ENCODE measurements around the gene WDR48. TPM values are rescaled to one million over a fixed set of nuclear protein-coding genes. Genes with fewer than 3 reads are reported as not detected.

WDR48 gene
- total RNA-seq, 1 experiment from 2014 or later = 19.3 TPM

GRCh38 chr3:39130693-39131265 is 79.0 kb downstream of the WDR48 start:
- ChIA-PET CTCF (no interaction called here), POLR2A (ENCODE audit: low non-redundant PET) (no interaction called here)
- no peaks in the 10 kb centered on the region for H3K4me1 ChIP-seq (ENCODE audit: insufficient read depth, low read length, poor library complexity, severe bottlenecking)
- no peaks in the 10 kb centered on the region for H3K27me3 ChIP-seq (replicated peaks; ENCODE audit: insufficient read depth, low read depth, low read length, poor library complexity)
- DNase-seq (ENCODE audit: low spot score) = no peak
- no peak overlapping the region for H3K27ac ChIP-seq (ENCODE audit: low read depth, low read length, poor library complexity, severe bottlenecking)
- no peaks in the 10 kb centered on the region for H3K36me3 ChIP-seq (ENCODE audit: insufficient read depth, low read length, poor library complexity, severe bottlenecking)
- TF ChIP-seq EZH2 (IDR thresholded peaks at IDR 0.05; ENCODE audit: borderline replicate concordance, low read depth, low read length, poor library complexity, severe bottlenecking) = no peak
- TF ChIP-seq CTCF (conservative IDR thresholded peaks at IDR 0.05; ENCODE audit: low read depth, low read length) = no peak
- no peaks in the 10 kb centered on the region for H3K9me3 ChIP-seq (ENCODE audit: low read depth, low read length, poor library complexity, severe bottlenecking)
- no TSS peak for BruUV-seq (replicated peaks)
- no peak overlapping the region for H3K4me3 ChIP-seq (ENCODE audit: low read depth, low read length, poor library complexity, severe bottlenecking)
- intact Hi-C loops (cut with micrococcal nuclease; ENCODE audit: unreplicated experiment) = no loop called here

- CTCF ChIA-PET = no interaction called here
- Histone ChIP-seq H3K9me3 (ENCODE audit: low read depth, low read length, poor library complexity, severe bottlenecking) (no peaks in the 10 kb centered on the region), H3K36me3 (ENCODE audit: insufficient read depth, low read length, poor library complexity, severe bottlenecking) (no peaks in the 10 kb centered on the region), H3K27ac (ENCODE audit: low read depth, low read length, poor library complexity, severe bottlenecking) (no peak overlapping the region), H3K27me3 (replicated peaks; ENCODE audit: insufficient read depth, low read depth, low read length, poor library complexity) (no peaks in the 10 kb centered on the region), H3K4me3 (ENCODE audit: low read depth, low read length, poor library complexity, severe bottlenecking) (no peak overlapping the region), H3K4me1 (ENCODE audit: insufficient read depth, low read length, poor library complexity, severe bottlenecking) (no peaks in the 10 kb centered on the region)
- no peak for DNase-seq (ENCODE audit: low spot score)
- no TSS peak for BruUV-seq (replicated peaks)
- no peak for TF ChIP-seq EZH2 (IDR thresholded peaks at IDR 0.05; ENCODE audit: borderline replicate concordance, low read depth, low read length, poor library complexity, severe bottlenecking)
- no peak for TF ChIP-seq CTCF (conservative IDR thresholded peaks at IDR 0.05; ENCODE audit: low read depth, low read length)
- intact Hi-C loops (cut with micrococcal nuclease; ENCODE audit: unreplicated experiment) = no loop called here
- POLR2A ChIA-PET (ENCODE audit: low non-redundant PET) = no interaction called here
Observed at GRCh38 chr3:39132096-39133092, 80.6 kb downstream of the WDR48 start.

GRCh38 chr3:39133093-39133490 is 81.3 kb downstream of the WDR48 start:
- H3K4me3 ChIP-seq (ENCODE audit: low read depth, low read length, poor library complexity, severe bottlenecking) = no peak overlapping the region
- H3K4me1 ChIP-seq (ENCODE audit: insufficient read depth, low read length, poor library complexity, severe bottlenecking) = no peaks in the 10 kb centered on the region
- TF ChIP-seq CTCF (conservative IDR thresholded peaks at IDR 0.05; ENCODE audit: low read depth, low read length) (no peak), EZH2 (IDR thresholded peaks at IDR 0.05; ENCODE audit: borderline replicate concordance, low read depth, low read length, poor library complexity, severe bottlenecking) (no peak)
- DNase-seq (ENCODE audit: low spot score) = no peak
- ChIA-PET CTCF (no interaction called here), POLR2A (ENCODE audit: low non-redundant PET) (no interaction called here)
- H3K27me3 ChIP-seq (replicated peaks; ENCODE audit: insufficient read depth, low read depth, low read length, poor library complexity) = no peaks in the 10 kb centered on the region
- H3K27ac ChIP-seq (ENCODE audit: low read depth, low read length, poor library complexity, severe bottlenecking) = no peak overlapping the region
- intact Hi-C loops (cut with micrococcal nuclease; ENCODE audit: unreplicated experiment) = no loop called here
- H3K9me3 ChIP-seq (ENCODE audit: low read depth, low read length, poor library complexity, severe bottlenecking) = no peaks in the 10 kb centered on the region
- BruUV-seq (replicated peaks) = no TSS peak
- no peaks in the 10 kb centered on the region for H3K36me3 ChIP-seq (ENCODE audit: insufficient read depth, low read length, poor library complexity, severe bottlenecking)
